Activated gamma-delta T cell treated with Interleukin-2 at 50 U/mL for 16 hours (primary cell): ENCODE results near the gene TSEN2.

Source experiments
- DNase-seq: peaks from one replicate; pipeline ENCODE4 v3.0.0-alpha.2; 2020

TSEN2 gene

DNA sequence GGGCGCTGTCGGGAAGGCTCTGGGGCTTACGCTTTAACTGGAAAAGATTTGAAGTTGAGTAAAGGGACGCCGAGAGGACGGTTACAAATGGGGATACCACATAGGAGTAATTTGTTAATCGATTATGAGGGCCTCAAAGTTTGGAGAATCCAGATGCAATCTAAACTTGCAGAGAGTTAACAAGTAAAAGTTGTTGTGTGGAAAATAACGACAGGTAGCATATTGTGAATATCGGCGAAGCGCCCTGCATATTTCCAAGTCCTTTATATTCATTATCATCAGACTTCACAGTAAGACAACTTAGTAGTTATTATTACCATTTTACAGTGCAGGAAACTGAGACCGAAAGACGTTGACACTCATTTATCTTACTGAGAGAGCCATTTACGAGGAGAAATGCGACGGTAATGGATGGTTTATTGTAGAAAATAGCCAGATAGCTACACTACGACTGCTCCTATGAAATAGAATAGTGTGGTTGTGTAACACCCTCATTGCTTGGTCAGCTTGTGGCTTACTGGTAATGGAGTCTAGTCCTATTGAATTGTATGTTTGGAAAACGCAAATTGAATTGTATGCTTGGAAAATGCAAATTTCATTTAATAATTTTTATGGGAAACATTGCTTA lies 73.3 kb downstream of the TSEN2 start:
- DNase-seq = no peak

DNA sequence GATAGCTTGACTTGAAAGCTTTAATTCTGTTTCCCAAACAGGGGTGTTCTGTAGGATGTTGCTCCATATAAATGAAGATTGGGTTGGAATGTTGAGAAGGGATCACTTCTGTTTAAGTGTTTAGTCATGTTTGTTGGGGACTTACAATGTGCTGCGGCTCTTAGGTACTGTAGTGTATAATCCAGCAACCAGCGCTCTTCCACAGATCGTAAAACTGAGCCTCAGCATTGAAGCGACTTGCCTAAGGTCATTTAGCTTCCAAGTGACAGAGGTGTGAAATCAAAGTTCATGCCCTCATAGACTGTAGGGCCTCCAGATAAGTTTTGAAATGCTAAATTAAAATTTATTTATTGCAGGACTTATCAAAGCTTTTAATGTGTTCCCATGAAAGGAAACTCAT lies 74.4 kb downstream of the TSEN2 start:
- DNase-seq = no peak

DNA sequence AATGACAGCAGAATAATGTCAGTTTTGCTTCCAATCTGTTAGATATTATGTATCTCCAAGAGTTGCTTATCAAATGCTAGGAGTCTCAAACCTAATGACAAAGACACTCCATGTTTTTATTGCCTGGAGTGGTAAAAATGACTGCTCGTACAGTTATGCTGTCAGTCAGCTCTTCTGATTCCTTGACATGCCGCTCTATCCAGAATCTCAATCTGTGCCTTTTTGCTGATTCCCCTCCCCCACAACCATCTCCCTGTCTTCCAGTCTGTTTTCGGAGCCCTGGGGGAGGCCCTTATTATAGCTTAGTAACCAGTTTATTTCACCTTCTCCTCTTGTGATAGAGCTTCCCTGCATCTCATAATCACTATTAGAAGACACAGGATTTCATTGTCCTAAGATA lies 75.2 kb downstream of the TSEN2 start:
- no peak for DNase-seq

DNA sequence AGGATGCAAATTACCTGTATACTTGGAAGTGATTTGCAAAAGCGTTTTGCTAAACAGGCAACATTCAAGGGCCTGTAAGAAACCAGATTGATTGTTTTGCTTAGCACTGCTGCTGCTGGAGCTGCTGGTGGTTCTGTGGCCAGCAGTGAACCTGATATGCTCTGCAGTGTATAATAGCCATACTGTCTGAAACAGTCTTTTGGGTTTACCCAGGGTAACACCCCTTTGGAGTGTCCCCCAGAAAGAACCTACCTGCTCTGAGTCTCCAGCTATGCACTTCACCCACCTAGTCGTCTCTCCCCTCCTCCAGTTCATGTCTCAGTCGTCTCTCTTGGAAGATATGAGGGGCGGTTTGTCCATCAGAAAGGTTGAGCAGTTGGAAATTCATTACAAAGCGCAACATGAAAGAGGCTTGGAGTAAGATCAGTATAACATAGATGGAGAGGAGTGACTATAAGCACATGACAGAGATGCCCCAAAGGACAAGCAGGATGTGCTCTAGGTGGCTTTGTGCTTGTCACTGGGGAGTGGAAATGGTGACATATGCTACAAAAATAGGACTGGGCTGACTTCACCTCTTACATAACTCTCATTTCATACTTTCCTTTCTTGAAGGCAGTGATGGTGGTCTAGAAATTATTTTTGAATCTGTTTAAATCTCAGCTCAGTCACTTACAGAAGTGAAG lies 76.4 kb downstream of the TSEN2 start:
- no peak for DNase-seq

DNA sequence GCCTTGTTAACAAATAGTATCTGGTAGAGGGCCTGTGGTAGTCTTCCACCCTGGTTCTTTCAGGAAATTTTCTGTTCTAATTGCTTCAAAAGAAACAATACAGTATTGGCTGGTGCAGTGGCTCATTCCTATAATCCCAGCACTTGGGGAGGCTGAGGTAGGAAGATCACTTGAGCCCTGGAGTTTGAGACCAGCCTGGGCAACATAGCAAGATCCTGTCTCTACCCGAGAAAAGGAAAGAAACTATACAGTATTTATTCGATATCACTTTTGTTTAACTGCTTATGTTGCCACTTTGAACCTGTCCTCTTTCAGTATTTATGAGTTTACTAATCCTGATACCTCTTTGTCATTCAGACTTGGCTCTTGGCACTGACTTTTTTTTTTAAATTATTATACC lies 77.1 kb downstream of the TSEN2 start:
- DNase-seq = no peak

DNA sequence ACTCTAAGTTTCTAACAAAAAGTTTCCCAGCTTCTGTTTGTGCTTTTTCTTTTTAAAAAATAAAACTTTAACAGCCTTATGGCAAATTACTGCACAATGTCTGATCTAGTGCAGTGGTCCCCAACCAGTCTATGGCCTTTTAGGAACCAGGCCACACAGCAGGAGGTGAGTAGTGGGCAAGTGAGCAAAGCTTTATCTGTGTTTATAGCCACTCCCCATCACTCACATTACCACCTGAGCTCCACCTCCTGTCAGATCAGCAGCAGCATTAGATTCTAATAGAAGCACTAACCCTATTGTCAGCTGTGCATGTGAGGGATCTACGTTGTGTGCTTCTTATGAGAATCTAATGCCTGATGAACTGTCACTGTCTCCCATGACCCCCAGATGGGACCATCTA lies 78.2 kb downstream of the TSEN2 start:
- no peak for DNase-seq

DNA sequence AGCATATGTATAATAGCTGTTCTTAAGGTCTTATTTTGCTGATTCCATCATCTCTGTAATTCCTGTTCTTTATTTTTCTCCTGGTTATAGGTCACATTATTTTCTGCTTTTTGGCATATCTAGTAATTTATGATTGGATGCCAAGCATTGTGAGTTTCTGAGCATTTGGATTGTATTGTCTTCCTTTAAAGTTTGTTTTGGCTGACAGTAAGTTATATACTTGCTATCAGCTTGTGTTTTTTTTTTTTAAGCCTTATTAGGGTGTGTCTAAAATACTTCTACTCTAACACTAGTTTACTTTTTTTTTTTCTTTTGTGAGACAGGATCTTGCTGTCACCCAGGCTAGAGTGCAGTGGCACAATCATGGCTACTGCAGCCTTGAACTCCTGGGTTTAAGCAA lies 82.7 kb downstream of the TSEN2 start:
- DNase-seq = no peak

DNA sequence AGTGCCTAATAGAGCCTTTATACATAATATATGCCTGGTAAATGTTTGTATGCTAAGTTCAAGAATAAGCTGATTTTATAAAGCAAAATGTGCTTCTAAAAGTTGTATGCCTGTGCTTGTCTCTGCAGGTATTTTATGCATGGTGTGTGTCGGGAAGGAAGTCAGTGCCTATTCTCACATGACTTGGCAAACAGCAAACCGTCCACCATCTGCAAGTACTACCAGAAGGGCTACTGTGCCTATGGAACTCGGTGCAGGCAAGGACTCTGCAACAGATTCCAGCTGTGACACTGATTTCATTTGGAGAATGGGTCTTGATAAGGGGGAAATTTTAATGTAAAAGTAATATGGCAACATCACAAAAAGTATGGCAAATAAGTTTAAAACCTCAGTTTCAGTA lies 84.5 kb downstream of the TSEN2 start:
- no peak for DNase-seq

DNA sequence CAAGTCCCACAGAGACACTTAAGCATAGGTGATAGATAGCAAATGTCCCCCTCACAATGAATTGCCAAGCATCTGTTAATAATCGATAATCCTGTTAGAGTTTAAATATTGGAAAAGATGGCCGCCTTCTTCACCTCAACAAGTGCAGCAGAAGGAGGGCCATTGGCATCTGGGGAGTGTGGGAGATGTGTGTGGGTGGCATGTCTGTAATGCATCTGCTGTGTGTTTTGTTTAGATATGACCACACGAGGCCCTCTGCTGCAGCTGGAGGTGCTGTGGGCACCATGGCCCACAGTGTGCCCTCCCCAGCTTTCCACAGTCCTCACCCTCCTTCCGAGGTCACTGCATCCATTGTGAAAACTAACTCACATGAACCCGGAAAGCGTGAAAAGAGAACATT lies 85.6 kb downstream of the TSEN2 start:
- no peak for DNase-seq

DNA sequence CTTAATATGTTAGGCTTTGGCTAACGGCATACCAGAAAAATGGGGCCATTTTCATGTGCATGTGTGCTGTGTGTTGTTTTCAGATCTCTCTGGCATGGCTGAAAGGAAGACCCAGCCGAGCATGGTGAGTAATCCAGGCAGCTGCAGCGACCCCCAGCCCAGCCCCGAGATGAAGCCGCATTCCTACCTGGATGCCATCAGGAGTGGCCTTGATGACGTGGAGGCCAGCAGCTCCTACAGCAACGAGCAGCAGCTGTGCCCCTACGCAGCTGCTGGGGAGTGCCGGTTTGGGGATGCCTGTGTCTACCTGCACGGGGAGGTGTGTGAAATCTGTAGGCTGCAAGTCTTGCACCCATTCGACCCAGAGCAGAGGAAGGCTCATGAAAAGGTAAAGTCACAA lies 87.7 kb downstream of the TSEN2 start:
- no peak for DNase-seq

DNA sequence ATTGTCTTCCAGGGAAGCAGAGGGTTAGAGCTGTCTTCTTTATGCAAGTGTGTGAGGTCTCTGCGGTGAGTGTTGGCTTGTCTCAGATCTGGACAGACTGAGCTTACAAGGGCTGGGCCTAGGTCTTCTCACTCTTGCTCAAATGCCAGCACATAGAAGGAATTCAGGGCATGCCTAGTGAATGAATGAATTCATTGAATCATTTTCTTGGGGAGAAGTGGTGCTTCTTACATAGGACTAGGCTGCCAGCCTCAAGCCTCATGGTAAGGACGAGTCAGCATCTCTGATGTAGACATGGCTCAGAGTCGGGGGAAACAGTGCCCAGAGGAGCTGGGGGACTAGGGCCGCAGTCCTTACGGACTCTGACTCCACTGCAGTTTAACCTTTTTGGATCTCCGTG lies 89.9 kb downstream of the TSEN2 start:
- DNase-seq = no peak

DNA sequence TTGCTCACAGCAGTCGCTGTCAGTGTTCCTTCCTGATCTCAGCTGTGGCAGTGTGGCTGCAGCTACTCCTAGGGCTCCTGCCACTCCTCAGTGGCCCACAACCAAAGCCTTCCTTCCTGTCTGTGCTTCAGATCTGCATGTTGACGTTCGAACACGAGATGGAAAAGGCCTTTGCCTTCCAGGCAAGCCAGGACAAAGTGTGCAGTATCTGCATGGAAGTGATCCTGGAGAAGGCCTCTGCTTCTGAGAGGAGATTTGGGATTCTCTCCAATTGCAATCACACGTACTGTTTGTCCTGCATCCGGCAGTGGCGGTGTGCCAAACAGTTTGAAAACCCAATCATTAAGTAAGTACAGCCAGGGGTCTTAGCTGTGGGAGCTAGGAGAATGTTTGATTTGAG lies 90.4 kb downstream of the TSEN2 start:
- DNase-seq = no peak

DNA sequence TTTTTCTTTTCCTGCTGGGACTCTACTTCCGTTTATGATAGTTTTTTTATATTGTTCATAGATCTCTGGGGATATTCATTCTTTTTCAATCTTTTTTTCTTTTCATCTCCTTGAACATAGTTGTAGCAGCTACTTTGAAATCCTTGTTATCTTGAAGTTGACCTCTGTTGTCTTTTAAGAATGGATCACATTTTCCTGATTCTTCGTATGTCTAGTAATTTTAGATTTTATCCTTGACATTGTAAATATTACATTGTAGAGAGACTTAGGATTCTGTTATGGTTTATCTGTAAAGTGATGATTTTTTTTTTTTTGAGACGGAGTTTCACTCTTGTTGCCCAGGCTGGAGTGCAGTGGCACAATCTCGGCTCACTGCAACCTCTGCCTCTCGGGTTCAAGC lies 93.1 kb downstream of the TSEN2 start:
- no peak for DNase-seq

DNA sequence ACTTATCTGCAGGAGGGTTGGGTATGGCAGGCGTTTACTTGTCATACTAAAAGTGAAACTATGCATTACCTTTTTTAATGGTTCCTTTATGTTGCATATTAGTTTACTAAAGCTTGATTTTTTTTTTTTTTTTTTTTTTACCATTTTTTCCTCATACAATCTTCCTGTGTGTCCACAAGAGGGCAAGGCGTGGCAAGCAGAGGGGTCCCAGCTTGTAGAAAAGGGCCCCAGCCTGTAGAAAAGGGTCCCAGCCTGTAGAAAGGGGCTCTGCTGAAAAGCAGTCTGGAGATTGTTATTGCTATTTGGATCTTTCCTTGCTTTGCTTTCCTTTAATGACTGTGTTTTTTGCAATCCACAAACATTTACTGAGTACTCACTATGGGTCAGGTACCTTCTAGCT lies 94.5 kb downstream of the TSEN2 start:
- no peak for DNase-seq

DNA sequence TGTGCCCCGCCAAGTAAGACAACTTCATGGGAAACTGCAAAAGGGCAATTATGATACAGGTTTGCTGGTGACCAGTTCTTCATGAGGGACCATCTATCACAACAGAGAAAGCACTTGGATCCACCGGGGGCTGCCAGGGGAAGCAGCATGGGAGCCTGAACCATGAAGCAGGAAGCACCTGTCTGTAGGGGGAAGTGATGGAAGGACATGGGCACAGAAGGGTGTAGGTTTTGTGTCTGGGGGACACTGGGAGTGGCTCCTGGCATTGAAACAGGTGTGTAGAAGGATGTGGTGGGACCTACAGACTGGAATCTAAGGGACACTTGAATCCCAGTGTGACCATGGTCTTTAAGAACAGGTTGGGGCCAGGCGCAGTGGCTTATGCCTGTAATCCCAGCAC lies 95.2 kb downstream of the TSEN2 start:
- DNase-seq = no peak

DNA sequence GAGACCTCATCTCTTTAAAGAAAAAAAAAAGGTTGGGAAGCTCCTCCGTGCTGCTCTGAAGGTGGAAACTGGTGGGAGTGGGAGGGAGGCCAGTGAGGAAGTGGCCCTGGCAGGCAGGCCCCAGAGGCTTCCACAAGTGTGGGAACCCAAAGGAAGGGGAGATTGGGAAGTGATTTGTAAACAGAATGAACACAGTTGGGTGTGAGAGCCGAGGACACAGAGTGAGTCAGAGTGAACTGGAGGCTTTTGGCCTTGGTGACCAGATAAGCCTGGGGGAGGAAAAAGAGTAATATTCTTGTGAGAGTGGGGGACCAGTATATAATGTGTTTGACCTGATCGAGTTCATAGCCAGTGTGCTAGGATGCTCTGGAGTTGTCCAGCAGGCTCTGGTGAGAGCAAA lies 95.6 kb downstream of the TSEN2 start:
- no peak for DNase-seq

DNA sequence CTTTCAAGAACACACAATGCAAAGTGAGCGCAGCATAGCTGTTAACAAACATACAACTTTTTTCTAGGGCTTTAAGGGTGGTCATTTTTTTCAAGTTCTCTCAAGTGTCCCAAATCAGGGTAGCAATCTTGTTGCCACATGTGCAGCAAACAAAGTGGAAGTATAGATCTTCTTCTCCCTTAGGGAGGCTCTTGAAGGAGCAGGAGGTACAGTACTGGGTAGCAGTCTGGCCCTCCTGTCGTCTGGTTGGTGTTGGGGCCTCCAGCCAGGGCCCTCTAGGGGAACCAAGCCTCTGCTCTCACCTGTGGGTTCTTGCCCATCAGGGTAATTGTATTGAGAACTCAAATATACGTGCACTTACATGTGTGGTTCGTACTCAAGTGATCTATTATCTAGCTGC lies 98.5 kb downstream of the TSEN2 start:
- DNase-seq = no peak
